ENCODE results near the gene TREM1. TPM values are rescaled to one million over a fixed set of nuclear protein-coding genes. Genes with fewer than 3 reads are reported as not detected.

TREM1 gene
- not detected in 3 replicates for polyA plus RNA-seq
- not detected for polyA plus RNA-seq (2011; ENCODE audit: low read depth)
- polyA plus RNA-seq (2011; cell fraction: cytosol; rRNA removed), result 0.11 TPM in 1 of 2 replicates, not detected in the other
- polyA plus RNA-seq (2011; cell fraction: nucleus; rRNA removed), result not detected in 2 replicates
- polyA plus RNA-seq (2012; ENCODE audit: low replicate concordance), result 0.18 TPM in 1 of 2 replicates, not detected in the other
- polyA minus RNA-seq, result not detected in 3 replicates
- polyA minus RNA-seq (2011; cell fraction: cytosol; rRNA and poly(A)+ RNA removed), result not detected
- polyA minus RNA-seq (2011; cell fraction: nucleus; rRNA and poly(A)+ RNA removed), result not detected in 2 replicates

DNA sequence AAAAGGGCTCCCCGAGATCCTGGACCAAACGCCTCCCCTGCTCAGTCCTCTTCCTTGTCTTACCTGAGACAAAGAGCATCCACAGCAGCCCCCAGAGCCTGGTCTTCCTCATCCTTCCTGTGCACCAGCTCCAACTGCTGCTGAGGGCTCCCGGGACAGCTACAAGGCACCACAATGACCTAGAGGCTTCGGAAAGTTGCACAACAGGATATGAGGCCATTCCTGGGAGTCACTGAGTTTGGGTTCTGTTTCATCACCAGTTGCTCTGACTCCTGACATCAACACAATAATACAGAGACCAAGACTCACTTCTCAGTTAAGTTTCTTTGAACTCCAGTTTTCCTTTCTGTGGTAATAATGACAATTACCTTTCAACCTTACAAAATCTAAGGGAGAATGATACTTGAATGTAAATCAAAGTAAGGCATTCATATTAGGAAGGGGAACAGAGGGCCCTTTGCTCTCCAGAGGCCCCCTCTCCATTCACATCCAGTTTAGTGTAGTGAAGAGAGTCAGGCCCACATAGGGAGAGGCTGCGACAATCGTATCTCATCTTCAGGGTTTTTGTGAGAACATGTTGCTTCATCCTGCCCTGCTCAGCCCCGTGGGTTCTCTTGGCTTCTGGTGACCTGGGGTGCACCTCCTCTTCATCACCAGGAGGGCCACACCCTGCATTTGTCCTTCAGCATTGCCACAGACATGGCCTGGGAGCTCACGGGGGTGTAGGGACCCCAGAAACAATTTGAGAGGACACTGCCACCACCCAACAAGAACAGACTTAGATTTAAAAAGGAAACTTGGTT lies at the start of gene TREM1:
Gene TREM1 (minus strand): TSS at position 139 of the 803 bp plus-strand sequence. CDS start 27 bp downstream, at position 112.
- dilution Hi-C loops (cut with MboI; ENCODE audit: extremely low pct_ligation_motif_present, low sequenced_read_pairs), result no loop called here
- TF ChIP-seq, protein P1, sequence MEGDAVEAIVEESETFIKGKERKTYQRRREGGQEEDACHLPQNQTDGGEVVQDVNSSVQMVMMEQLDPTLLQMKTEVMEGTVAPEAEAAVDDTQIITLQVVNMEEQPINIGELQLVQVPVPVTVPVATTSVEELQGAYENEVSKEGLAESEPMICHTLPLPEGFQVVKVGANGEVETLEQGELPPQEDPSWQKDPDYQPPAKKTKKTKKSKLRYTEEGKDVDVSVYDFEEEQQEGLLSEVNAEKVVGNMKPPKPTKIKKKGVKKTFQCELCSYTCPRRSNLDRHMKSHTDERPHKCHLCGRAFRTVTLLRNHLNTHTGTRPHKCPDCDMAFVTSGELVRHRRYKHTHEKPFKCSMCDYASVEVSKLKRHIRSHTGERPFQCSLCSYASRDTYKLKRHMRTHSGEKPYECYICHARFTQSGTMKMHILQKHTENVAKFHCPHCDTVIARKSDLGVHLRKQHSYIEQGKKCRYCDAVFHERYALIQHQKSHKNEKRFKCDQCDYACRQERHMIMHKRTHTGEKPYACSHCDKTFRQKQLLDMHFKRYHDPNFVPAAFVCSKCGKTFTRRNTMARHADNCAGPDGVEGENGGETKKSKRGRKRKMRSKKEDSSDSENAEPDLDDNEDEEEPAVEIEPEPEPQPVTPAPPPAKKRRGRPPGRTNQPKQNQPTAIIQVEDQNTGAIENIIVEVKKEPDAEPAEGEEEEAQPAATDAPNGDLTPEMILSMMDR (optimal IDR thresholded peaks at IDR 0.05 in 1 of 3, IDR thresholded peaks at IDR 0.05 in 1 of 3, conservative IDR thresholded peaks at IDR 0.05 in 1 of 3; ENCODE audit: extremely low read depth in 1 of 3, insufficient read depth in 2 of 3, low read length in 3 of 3), result no peak
- TF ChIP-seq EZH2 (IDR thresholded peaks at IDR 0.05; ENCODE audit: low read length), result no peak
- H3K9me1 ChIP-seq (ENCODE audit: control insufficient read depth, extremely low read depth, insufficient read depth, low read length), result no peaks in the 10 kb centered on the region
- no peak for DNase-seq (ENCODE audit: low read depth, low spot score)
- no peaks in the 10 kb centered on the region for H3K9me3 ChIP-seq (ENCODE audit: control insufficient read depth, low read depth, low read length)
- no peak within 1 kb of the TSS for H3K9ac ChIP-seq (ENCODE audit: control insufficient read depth, extremely low read depth, insufficient read depth, low read length)
- H2AFZ ChIP-seq (ENCODE audit: control insufficient read depth, low read length), result no peak within 1 kb of the TSS
- no peaks in the 10 kb centered on the region for H3K79me2 ChIP-seq (ENCODE audit: control insufficient read depth, insufficient read depth, low read length)
- H4K20me1 ChIP-seq (ENCODE audit: control insufficient read depth, extremely low read depth, insufficient read depth, low read length), result no peaks in the 10 kb centered on the region
- peaks cover 12% of the 10 kb centered on the region for H3K27me3 ChIP-seq (ENCODE audit: control insufficient read depth, extremely low read depth, insufficient read depth, low read length)
- H3K4me2 ChIP-seq (ENCODE audit: control insufficient read depth, extremely low read depth, insufficient read depth, low read depth, low read length), result no peak within 1 kb of the TSS
- peaks cover 2% of the 10 kb centered on the region for H3K4me1 ChIP-seq (ENCODE audit: control insufficient read depth, extremely low read depth, insufficient read depth, low read length)
- no peaks in the 10 kb centered on the region for H3K36me3 ChIP-seq (ENCODE audit: control insufficient read depth in 2 of 2, extremely low read depth in 1 of 2, insufficient read depth in 2 of 2, low read length in 2 of 2)
- no peak within 1 kb of the TSS for H3K27ac ChIP-seq (ENCODE audit: control insufficient read depth, insufficient read depth, low read length)
- H3K4me3 ChIP-seq (ENCODE audit: control insufficient read depth in 2 of 3, extremely low read depth in 1 of 3, insufficient read depth in 2 of 3, low read depth in 1 of 3, low read length in 3 of 3), result no peak within 1 kb of the TSS
- FAIRE-seq, result no peak

DNA sequence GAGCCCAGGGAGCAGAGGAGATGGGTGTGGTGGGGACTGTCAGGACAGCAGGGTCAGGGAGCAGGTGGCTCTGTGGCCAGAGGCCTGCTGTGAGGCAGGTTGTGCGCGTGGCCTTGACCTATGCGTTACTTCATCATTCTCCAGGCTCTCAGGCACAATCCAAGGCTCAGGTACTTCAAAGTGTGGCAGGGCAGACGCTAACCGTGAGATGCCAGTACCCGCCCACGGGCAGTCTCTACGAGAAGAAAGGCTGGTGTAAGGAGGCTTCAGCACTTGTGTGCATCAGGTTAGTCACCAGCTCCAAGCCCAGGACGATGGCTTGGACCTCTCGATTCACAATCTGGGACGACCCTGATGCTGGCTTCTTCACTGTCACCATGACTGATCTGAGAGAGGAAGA lies 49.5 kb upstream of the TREM1 start:
- Histone ChIP-seq H3K36me3 (ENCODE audit: control insufficient read depth in 2 of 2, extremely low read depth in 1 of 2, insufficient read depth in 2 of 2, low read length in 2 of 2) (no peaks in the 10 kb centered on the region), H3K27ac (ENCODE audit: control insufficient read depth, insufficient read depth, low read length) (no peak overlapping the region), H3K4me3 (ENCODE audit: control insufficient read depth in 2 of 3, extremely low read depth in 1 of 3, insufficient read depth in 2 of 3, low read depth in 1 of 3, low read length in 3 of 3) (no peak overlapping the region), H2AFZ (ENCODE audit: control insufficient read depth, low read length) (no peak overlapping the region), H3K4me2 (ENCODE audit: control insufficient read depth, extremely low read depth, insufficient read depth, low read depth, low read length) (no peak overlapping the region), H3K9me3 (ENCODE audit: control insufficient read depth, low read depth, low read length) (no peaks in the 10 kb centered on the region), H4K20me1 (ENCODE audit: control insufficient read depth, extremely low read depth, insufficient read depth, low read length) (no peaks in the 10 kb centered on the region), H3K4me1 (ENCODE audit: control insufficient read depth, extremely low read depth, insufficient read depth, low read length) (no peaks in the 10 kb centered on the region), H3K27me3 (ENCODE audit: control insufficient read depth, extremely low read depth, insufficient read depth, low read length) (peaks cover 17% of the 10 kb centered on the region), H3K79me2 (ENCODE audit: control insufficient read depth, insufficient read depth, low read length) (no peaks in the 10 kb centered on the region), H3K9ac (ENCODE audit: control insufficient read depth, extremely low read depth, insufficient read depth, low read length) (no peak overlapping the region), H3K9me1 (ENCODE audit: control insufficient read depth, extremely low read depth, insufficient read depth, low read length) (no peaks in the 10 kb centered on the region)
- dilution Hi-C loops (cut with MboI; ENCODE audit: extremely low pct_ligation_motif_present, low sequenced_read_pairs), result no loop called here
- FAIRE-seq (no peak), DNase-seq (ENCODE audit: low read depth, low spot score) (no peak)
- no peak for TF ChIP-seq EZH2 (IDR thresholded peaks at IDR 0.05; ENCODE audit: low read length)
- TF ChIP-seq, protein P1 (optimal IDR thresholded peaks at IDR 0.05 in 1 of 3, IDR thresholded peaks at IDR 0.05 in 1 of 3, conservative IDR thresholded peaks at IDR 0.05 in 1 of 3; ENCODE audit: extremely low read depth in 1 of 3, insufficient read depth in 2 of 3, low read length in 3 of 3), result no peak
